Tibial nerve (tissue), 4 donors: Measurements from ENCODE around the gene UBTD1.

Experiments
- EP300 ChIP-seq, 2 donors: sonication (generic); formaldehyde crosslinking; IDR thresholded peaks; one replicate each; pipeline ENCODE4 v1.6.1; 2017; ENCODE audit warnings: antibody characterized with exemption in 2 of 2, mild to moderate bottlenecking in 1 of 2
- POLR2A ChIP-seq, 2 donors: fragments of 450-650 bp; IDR thresholded peaks; one replicate each; pipeline ENCODE4 v1.6.1; 2017; ENCODE audit warnings: antibody characterized with exemption in 2 of 2, mild to moderate bottlenecking in 2 of 2, moderate library complexity in 2 of 2
- TF ChIP-seq, protein P1 (sequence below), 5 experiments: fragments of 200-600 bp in 3 of 5; fragments of 450-650 bp in 2 of 5; sonication (generic) in 3 of 5; IDR thresholded peaks; one replicate each; pipeline ENCODE4 v1.5.1; 2016 to 2019; ENCODE audit warnings: antibody characterized with exemption in 5 of 5, mild to moderate bottlenecking in 3 of 5, moderate library complexity in 2 of 5

DNA sequence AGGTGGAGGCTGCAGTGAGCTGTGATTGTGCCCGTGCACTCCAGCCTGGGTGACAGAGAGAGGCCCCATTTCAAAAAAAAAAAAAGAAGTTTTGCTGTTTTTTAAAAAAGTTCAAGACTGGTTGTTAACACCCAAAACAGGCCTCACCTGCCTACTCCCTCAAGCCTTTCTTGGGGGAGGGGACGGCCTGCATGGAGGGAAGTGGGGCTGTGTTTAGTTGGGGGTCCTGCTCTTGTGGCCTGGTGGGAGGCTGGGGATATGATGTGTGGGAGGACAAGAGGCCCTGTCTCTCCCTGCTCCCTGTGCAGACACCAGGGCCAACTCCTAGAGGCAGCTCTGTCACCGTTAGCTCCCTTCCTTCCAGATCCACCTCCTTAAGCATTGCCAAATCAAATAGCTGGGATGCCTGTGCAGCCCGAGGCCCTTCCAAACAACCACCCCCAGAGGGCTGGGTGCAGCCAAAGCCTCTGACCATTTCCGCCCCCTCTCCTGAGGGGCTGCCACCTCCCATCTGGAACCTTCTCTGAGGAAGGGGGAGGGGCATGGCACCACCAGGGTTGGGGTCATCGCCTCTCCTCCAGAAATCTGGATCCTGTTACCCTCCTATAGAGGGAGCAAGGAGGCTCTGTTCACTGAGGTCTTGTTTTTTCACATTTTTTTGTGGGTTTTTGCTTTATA lies 40.9 kb downstream of the UBTD1 start:
- no peak for TF ChIP-seq POLR2A (IDR thresholded peaks at IDR 0.05)
- TF ChIP-seq, protein P1, sequence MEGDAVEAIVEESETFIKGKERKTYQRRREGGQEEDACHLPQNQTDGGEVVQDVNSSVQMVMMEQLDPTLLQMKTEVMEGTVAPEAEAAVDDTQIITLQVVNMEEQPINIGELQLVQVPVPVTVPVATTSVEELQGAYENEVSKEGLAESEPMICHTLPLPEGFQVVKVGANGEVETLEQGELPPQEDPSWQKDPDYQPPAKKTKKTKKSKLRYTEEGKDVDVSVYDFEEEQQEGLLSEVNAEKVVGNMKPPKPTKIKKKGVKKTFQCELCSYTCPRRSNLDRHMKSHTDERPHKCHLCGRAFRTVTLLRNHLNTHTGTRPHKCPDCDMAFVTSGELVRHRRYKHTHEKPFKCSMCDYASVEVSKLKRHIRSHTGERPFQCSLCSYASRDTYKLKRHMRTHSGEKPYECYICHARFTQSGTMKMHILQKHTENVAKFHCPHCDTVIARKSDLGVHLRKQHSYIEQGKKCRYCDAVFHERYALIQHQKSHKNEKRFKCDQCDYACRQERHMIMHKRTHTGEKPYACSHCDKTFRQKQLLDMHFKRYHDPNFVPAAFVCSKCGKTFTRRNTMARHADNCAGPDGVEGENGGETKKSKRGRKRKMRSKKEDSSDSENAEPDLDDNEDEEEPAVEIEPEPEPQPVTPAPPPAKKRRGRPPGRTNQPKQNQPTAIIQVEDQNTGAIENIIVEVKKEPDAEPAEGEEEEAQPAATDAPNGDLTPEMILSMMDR (IDR thresholded peaks at IDR 0.05): peak in 1 of 5 experiments; percentile 13
- peak in 1 of 2 donors; percentile 18 for TF ChIP-seq EP300 (IDR thresholded peaks at IDR 0.05)
